Prostate gland (tissue), 2 donors: Measurements from ENCODE around the gene GSKIP. TPM values are rescaled to one million over a fixed set of nuclear protein-coding genes. Genes with fewer than 3 reads are reported as not detected.

Source experiments
- DNase-seq: peaks from one replicate; pipeline ENCODE4 v3.0.0-alpha.2; 2019; ENCODE audit warnings: low spot score
- H3K27ac ChIP-seq, 2 donors: fragments of 200-600 bp; sonication (generic); 2 replicates each; pipeline ENCODE4 v1.5.1; 2017 to 2019
- H3K27me3 ChIP-seq: fragments of 200-600 bp; sonication (generic); replicated peaks from 2 replicates; pipeline ENCODE4 v1.5.1; 2019; ENCODE audit not compliant: insufficient read depth
- H3K36me3 ChIP-seq, 2 donors: fragments of 200-600 bp; sonication (generic); 1 replicate in 1 of 2; 2 replicates in 1 of 2; pipeline versions ENCODE4 v1.5.1 to v1.8.1; 2017 to 2019
- H3K4me1 ChIP-seq: fragments of 200-600 bp; sonication (generic); replicated peaks from 2 replicates; pipeline ENCODE4 v1.5.1; 2019
- H3K4me3 ChIP-seq, 2 donors: fragments of 200-600 bp; sonication (generic); 2 replicates each; pipeline ENCODE4 v1.5.1; 2017 to 2019
- H3K9me3 ChIP-seq: fragments of 200-600 bp; sonication (generic); 2 replicates; pipeline ENCODE4 v1.5.1; 2017
- CTCF ChIP-seq, 4 experiments: fragments of 200-600 bp in 2 of 4; fragments of 450-650 bp in 2 of 4; sonication (generic) in 2 of 4; IDR thresholded peaks; 1 replicate in 3 of 4; 2 replicates in 1 of 4; pipeline ENCODE4 v1.5.1; 2016 to 2019; ENCODE audit warnings: antibody characterized with exemption in 4 of 4, mild to moderate bottlenecking in 2 of 4, moderate library complexity in 2 of 4
- POLR2A ChIP-seq: fragments of 450-650 bp; IDR thresholded peaks from one replicate; pipeline ENCODE4 v1.6.1; 2016; ENCODE audit warnings: antibody characterized with exemption, mild to moderate bottlenecking
- POLR2AphosphoS5 ChIP-seq: sonication (generic); formaldehyde crosslinking; IDR thresholded peaks from one replicate; pipeline ENCODE4 v1.6.1; 2017; ENCODE audit warnings: antibody characterized with exemption
- WGBS: methylation state at CpG from one replicate; pipeline ENCODE4 v1.1.5; 2018; 5-methylcytosine and 5-hydroxymethylcytosine counted together
- intact Hi-C: fragments of 100-400 bp; cut with DNase I; formaldehyde crosslinking; loops from one replicate; pipeline ENCODE4 v1.14.2; 2022
- total RNA-seq, 2 donors: library from RNA; depleted of rRNA; stranded (reverse); fragments of >200 nt; gene quantifications; one replicate each; pipeline ENCODE4 v1.1.0, GENCODE V29; 2016

Gene GSKIP
- total RNA-seq, 2 donors from 2014 or later = 10.7 to 28.9 TPM

GRCh38 chr14:96359959-96360358, 3.4 kb upstream of the GSKIP start:
- no peaks in the 10 kb centered on the region for H3K36me3 ChIP-seq
- H3K27ac ChIP-seq = no peak overlapping the region
- TF ChIP-seq CTCF (IDR thresholded peaks at IDR 0.05) (no peak), POLR2A (no peak), POLR2AphosphoS5 (no peak)
- H3K27me3 ChIP-seq = no peaks in the 10 kb centered on the region
- no peak for DNase-seq
- no peak overlapping the region for H3K4me3 ChIP-seq
- H3K4me1 ChIP-seq = peaks cover 4% of the 10 kb centered on the region
- intact Hi-C loops = loop anchor here (10.0 kb wide), 1 partner anchor 825 kb away; the partner anchor contains the start of gene GLRX5
- H3K9me3 ChIP-seq = no peaks in the 10 kb centered on the region

GRCh38 chr14:96362071-96362964, 1.0 kb upstream of the GSKIP start:
- Histone ChIP-seq H3K36me3 (no peaks in the 10 kb centered on the region), H3K27me3 (no peaks in the 10 kb centered on the region), H3K4me1 (peaks cover 4% of the 10 kb centered on the region), H3K27ac (peak overlapping the region; percentile 95 to 98), H3K9me3 (no peaks in the 10 kb centered on the region), H3K4me3 (peak overlapping the region; percentile 97 to 98)
- TF ChIP-seq POLR2AphosphoS5 (peak; percentile 91), POLR2A (peak; percentile 24), CTCF (IDR thresholded peaks at IDR 0.05) (no peak)
- DNase-seq = peak; percentile 84
- WGBS = under 1% methylated on average over 27 of the region's 27 CpGs
- intact Hi-C loops = loop anchor here (10.0 kb wide), 1 partner anchor 828 kb away; the partner anchor contains the start of gene GLRX5

- DNase-seq = peak; percentile 46
- TF ChIP-seq CTCF (IDR thresholded peaks at IDR 0.05) = no peak
- no peak for TF ChIP-seq POLR2A
- TF ChIP-seq POLR2AphosphoS5 = peak; percentile 15
- Histone ChIP-seq H3K36me3 (no peaks in the 10 kb centered on the region), H3K9me3 (no peaks in the 10 kb centered on the region), H3K27ac (peak overlapping the region; percentile 95 to 98), H3K27me3 (no peaks in the 10 kb centered on the region), H3K4me1 (peaks cover 4% of the 10 kb centered on the region), H3K4me3 (peak overlapping the region; percentile 97 to 98)
- WGBS = under 1% methylated on average over 33 of the region's 38 CpGs
- intact Hi-C loops = loop anchor here (10.0 kb wide), 1 partner anchor 829 kb away; the partner anchor contains the start of gene GLRX5
Measured at GRCh38 chr14:96363751-96364336, 518 bp downstream of the GSKIP start.

- intact Hi-C loops = loop anchor here (10.0 kb wide), 1 partner anchor 830 kb away; the partner anchor contains the start of gene GLRX5
- WGBS = 52% methylated on average over 1 of the region's 1 CpG
- no peak overlapping the region for H3K27ac ChIP-seq
- H3K4me1 ChIP-seq = peaks cover 4% of the 10 kb centered on the region
- no peaks in the 10 kb centered on the region for H3K9me3 ChIP-seq
- no peak overlapping the region for H3K4me3 ChIP-seq
- H3K27me3 ChIP-seq = no peaks in the 10 kb centered on the region
- DNase-seq = no peak
- H3K36me3 ChIP-seq = no peaks in the 10 kb centered on the region
- no peak for TF ChIP-seq POLR2AphosphoS5
Measured at GRCh38 chr14:96364962-96365361, 1.6 kb downstream of the GSKIP start.

- H3K27ac ChIP-seq = no peak overlapping the region
- intact Hi-C loops = loop anchor here (10.0 kb wide), 1 partner anchor 834 kb away; the partner anchor contains the start of gene GLRX5
- no peak overlapping the region for H3K4me3 ChIP-seq
- H3K36me3 ChIP-seq = no peaks in the 10 kb centered on the region
- no peaks in the 10 kb centered on the region for H3K9me3 ChIP-seq
- H3K27me3 ChIP-seq = no peaks in the 10 kb centered on the region
- no peak for TF ChIP-seq POLR2AphosphoS5
- no peak for TF ChIP-seq POLR2A
- no peak for TF ChIP-seq CTCF (IDR thresholded peaks at IDR 0.05)
- no peak for DNase-seq
- H3K4me1 ChIP-seq = no peaks in the 10 kb centered on the region
- 100% methylated on average over 1 of the region's 1 CpG for WGBS
Measured at GRCh38 chr14:96368534-96368933, 5.2 kb downstream of the GSKIP start.
